K562 (cell line): Measurements from ENCODE around the gene SETD1B. TPM values are rescaled to one million over a fixed set of nuclear protein-coding genes. Genes with fewer than 3 reads are reported as not detected.
A peak's percentile ranks its signal among the peaks of the same experiment; 100 is the strongest.

Source experiments
- CEBPG ChIP-seq, 3 experiments: fragments of 200-800 bp in 1 of 3; sonication (Bioruptor generic) in 1 of 3; sonication (generic) in 1 of 3; formaldehyde crosslinking in 1 of 3; IDR thresholded peaks in 2 of 3; conservative IDR thresholded peaks in 1 of 3; 2 replicates each; pipeline versions ENCODE4 v1.6.1 to v1.8.0; 2016 to 2022; ENCODE audit warnings: missing compliant biosample characterization in 2 of 3, missing genetic modification characterization in 2 of 3, mild to moderate bottlenecking in 1 of 3, missing genetic modification reagents in 1 of 3
- MYNN ChIP-seq, 2 experiments: sonication (generic); formaldehyde crosslinking in 1 of 2; IDR thresholded peaks; 2 replicates each; pipeline versions ENCODE4 v1.5.0 to v1.6.1; 2016 to 2020; ENCODE audit warnings: antibody characterized with exemption in 1 of 2, missing genetic modification reagents in 1 of 2
- RFX1 ChIP-seq: fragments of 450-650 bp; IDR thresholded peaks from 2 replicates; pipeline ENCODE4 v1.6.1; 2016; ENCODE audit warnings: mild to moderate bottlenecking, moderate library complexity
- ZNF444 ChIP-seq: fragments of 250-450 bp; sonication (Bioruptor Pico); IDR thresholded peaks from 2 replicates; pipeline ENCODE4 v1.4.0; 2020; ENCODE audit warnings: mild to moderate bottlenecking, moderate library complexity
- ZNF77 ChIP-seq: fragments of 250-450 bp; sonication (Bioruptor Pico); IDR thresholded peaks from 2 replicates; pipeline ENCODE4 v1.5.0; 2020
- ZNF780A ChIP-seq: fragments of 250-450 bp; sonication (Bioruptor Pico); IDR thresholded peaks from 2 replicates; pipeline ENCODE4 v1.5.0; 2021; ENCODE audit warnings: mild to moderate bottlenecking
- ZNF785 ChIP-seq: fragments of 250-450 bp; sonication (Bioruptor Pico); IDR thresholded peaks from 2 replicates; pipeline ENCODE4 v1.4.0; 2020; ENCODE audit warnings: mild to moderate bottlenecking
- polyA plus RNA-seq, 8 experiments: library from polyadenylated mRNA; depleted of rRNA in 4 of 8; stranded (reverse) in 5 of 8; unstranded in 3 of 8; fragments of >200 nt; fragmentation: Nextera tagmentation in 2 of 8; fragmentation: Illumina TruSeq in 1 of 8; extraction: Ambion mirVana in 2 of 8; extraction: Trizol in 1 of 8; gene quantifications; 2 replicates each; pipeline versions ENCODE4 v1.2.1 to v1.2.3, GENCODE V29; 2011 to 2014; ENCODE audit warnings: inconsistent platforms in 1 of 8, missing spikeins in 1 of 8
- total RNA-seq, 7 experiments: library from RNA; depleted of rRNA in 6 of 7; stranded (reverse); fragments of >200 nt in 6 of 7; fragmentation: Illumina TruSeq in 2 of 7; extraction: Trizol in 2 of 7; gene quantifications; 2 replicates each; pipeline versions ENCODE4 v1.2.1 to v1.2.3, GENCODE V29; 2011 to 2021; ENCODE audit warnings: low replicate concordance in 1 of 7
- TF ChIP-seq, protein P1 (sequence below): fragments of 250-450 bp; sonication (Bioruptor Pico); IDR thresholded peaks from 2 replicates; pipeline ENCODE4 v1.8.0; 2022; ENCODE audit warnings: inconsistent platforms, mild to moderate bottlenecking, moderate library complexity, borderline replicate concordance
- TF ChIP-seq, protein P2 (sequence below): IDR thresholded peaks from 2 replicates; pipeline ENCODE4 v1.6.1; 2014; ENCODE audit warnings: antibody characterized with exemption
- TF ChIP-seq, protein P3 (sequence below): fragments of 450-650 bp; IDR thresholded peaks from 2 replicates; pipeline ENCODE4 v1.6.1; 2016; ENCODE audit warnings: borderline replicate concordance
- TF ChIP-seq, protein P4 (sequence below): IDR thresholded peaks from 2 replicates; pipeline ENCODE4 v1.6.1; 2012; ENCODE audit warnings: low read depth, low read length, improper control_type of control experiment, borderline replicate concordance

The SETD1B gene
- total and polyA plus RNA-seq, 9 of the 15 experiments (the other 6 are each of a cell fraction or from before 2014, with no cell fraction given): 0.48 to 26.6 (median 2.3) TPM

DNA sequence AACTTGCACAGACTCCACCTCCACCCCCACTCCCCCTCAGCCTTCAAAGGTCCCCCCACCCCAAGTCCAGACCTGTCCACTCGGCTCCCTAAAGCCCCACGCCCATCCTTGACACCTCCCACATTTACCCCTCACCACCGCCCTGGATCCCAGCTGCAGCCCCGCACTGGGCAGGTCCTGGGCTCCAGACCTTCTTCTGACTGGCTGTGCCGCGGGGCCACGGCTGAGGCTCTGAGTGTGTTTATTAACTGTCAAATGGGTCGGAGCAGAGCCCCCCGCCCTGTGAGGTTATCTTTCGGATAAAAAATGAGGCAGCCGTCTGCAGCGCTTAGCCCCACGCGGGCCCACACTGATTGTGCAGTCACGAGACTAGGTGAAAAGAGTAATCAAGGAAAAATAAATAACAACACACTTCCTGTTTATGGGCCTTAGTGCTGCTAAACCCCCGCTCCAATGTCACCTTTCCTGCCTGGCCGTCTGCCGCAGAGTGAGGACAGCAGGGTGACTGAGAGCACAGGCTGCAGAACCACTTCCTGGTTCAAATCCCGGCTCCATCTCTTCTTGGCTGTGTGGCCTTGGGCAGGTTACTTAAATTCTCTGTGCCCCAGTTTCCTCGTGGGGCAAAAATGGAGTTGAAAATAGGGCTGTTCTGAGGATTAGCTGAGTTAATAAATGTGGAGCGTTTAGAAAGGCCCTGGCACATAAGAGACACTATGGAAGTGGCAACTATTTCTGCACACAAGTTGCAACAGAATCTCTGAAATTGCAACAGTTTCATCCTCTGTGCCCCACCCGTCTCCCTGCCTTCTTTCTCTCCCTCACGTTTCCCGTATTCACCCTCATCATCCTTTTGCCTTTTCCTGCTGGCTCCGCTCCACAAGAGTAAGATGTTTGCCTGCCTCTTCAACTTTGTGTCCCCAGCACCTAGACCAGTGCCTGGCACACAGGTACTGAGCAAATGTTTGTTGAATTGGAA lies 9.4 kb downstream of the SETD1B start (continued):
- TF ChIP-seq CEBPG (CRISPR knock-in tag; IDR thresholded peaks at IDR 0.05) (peak; percentile 76; the same call in 1 of the 2 replicates), CEBPG (tag; conservative IDR thresholded peaks at IDR 0.05 in 1 of 2, IDR thresholded peaks at IDR 0.05 in 1 of 2) (peak in 1 of 2 experiments; percentile 33; a peak in 2 of 4 replicates), ZNF77 (CRISPR knock-in tag) (no peak), ZNF444 (CRISPR knock-in tag) (no peak), RFX1 (no peak), ZNF780A (no peak), MYNN (IDR thresholded peaks at IDR 0.05) (no peak), MYNN (CRISPR knock-in tag; IDR thresholded peaks at IDR 0.05) (no peak), ZNF785 (CRISPR knock-in tag) (no peak)
- TF ChIP-seq, protein P1, sequence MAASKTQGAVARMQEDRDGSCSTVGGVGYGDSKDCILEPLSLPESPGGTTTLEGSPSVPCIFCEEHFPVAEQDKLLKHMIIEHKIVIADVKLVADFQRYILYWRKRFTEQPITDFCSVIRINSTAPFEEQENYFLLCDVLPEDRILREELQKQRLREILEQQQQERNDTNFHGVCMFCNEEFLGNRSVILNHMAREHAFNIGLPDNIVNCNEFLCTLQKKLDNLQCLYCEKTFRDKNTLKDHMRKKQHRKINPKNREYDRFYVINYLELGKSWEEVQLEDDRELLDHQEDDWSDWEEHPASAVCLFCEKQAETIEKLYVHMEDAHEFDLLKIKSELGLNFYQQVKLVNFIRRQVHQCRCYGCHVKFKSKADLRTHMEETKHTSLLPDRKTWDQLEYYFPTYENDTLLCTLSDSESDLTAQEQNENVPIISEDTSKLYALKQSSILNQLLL (CRISPR knock-in tag): no peak
- TF ChIP-seq, protein P2, sequence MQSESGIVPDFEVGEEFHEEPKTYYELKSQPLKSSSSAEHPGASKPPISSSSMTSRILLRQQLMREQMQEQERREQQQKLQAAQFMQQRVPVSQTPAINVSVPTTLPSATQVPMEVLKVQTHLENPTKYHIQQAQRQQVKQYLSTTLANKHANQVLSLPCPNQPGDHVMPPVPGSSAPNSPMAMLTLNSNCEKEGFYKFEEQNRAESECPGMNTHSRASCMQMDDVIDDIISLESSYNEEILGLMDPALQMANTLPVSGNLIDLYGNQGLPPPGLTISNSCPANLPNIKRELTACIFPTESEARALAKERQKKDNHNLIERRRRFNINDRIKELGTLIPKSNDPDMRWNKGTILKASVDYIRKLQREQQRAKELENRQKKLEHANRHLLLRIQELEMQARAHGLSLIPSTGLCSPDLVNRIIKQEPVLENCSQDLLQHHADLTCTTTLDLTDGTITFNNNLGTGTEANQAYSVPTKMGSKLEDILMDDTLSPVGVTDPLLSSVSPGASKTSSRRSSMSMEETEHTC: no peak
- TF ChIP-seq, protein P3, sequence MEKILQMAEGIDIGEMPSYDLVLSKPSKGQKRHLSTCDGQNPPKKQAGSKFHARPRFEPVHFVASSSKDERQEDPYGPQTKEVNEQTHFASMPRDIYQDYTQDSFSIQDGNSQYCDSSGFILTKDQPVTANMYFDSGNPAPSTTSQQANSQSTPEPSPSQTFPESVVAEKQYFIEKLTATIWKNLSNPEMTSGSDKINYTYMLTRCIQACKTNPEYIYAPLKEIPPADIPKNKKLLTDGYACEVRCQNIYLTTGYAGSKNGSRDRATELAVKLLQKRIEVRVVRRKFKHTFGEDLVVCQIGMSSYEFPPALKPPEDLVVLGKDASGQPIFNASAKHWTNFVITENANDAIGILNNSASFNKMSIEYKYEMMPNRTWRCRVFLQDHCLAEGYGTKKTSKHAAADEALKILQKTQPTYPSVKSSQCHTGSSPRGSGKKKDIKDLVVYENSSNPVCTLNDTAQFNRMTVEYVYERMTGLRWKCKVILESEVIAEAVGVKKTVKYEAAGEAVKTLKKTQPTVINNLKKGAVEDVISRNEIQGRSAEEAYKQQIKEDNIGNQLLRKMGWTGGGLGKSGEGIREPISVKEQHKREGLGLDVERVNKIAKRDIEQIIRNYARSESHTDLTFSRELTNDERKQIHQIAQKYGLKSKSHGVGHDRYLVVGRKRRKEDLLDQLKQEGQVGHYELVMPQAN: no peak
- TF ChIP-seq, protein P4, sequence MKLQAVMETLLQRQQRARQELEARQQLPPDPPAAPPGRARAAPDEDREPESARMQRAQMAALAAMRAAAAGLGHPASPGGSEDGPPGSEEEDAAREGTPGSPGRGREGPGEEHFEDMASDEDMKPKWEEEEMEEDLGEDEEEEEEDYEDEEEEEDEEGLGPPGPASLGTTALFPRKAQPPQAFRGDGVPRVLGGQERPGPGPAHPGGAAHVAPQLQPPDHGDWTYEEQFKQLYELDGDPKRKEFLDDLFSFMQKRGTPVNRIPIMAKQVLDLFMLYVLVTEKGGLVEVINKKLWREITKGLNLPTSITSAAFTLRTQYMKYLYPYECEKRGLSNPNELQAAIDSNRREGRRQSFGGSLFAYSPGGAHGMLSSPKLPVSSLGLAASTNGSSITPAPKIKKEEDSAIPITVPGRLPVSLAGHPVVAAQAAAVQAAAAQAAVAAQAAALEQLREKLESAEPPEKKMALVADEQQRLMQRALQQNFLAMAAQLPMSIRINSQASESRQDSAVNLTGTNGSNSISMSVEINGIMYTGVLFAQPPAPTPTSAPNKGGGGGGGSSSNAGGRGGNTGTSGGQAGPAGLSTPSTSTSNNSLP: no peak
